ENCODE data around the gene PDE8A. TPM values are rescaled to one million over a fixed set of nuclear protein-coding genes. Genes with fewer than 3 reads are reported as not detected.

PDE8A gene
- total RNA-seq, 1 experiment from 2014 or later: 65.9 TPM

DNA sequence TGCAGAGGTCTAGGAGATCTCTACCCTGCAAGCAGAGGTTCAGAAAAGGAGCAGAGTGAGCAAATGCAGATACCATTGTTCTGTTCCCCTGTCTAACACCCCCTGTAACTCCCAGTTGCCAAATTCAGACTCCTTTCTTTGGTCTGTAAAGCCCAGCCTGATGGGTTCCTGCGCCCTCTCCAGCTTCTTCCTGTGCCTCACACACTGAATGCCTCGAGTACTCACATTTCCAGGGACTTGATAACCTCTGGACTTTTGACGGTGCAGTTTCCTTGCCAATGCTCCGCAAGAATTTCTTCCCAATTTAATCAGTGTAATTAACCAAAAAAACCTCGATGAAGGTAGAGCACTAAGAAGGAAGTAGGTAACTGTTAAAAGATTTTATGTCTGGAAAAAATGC lies 19.3 kb downstream of the PDE8A start:
- H3K36me3 Mint-ChIP-seq (ENCODE audit: insufficient read depth, unreplicated experiment): no peaks in the 10 kb centered on the region
- intact Hi-C loops (cut with micrococcal nuclease; ENCODE audit: unreplicated experiment): no loop called here
- TF ChIP-seq, protein P1, sequence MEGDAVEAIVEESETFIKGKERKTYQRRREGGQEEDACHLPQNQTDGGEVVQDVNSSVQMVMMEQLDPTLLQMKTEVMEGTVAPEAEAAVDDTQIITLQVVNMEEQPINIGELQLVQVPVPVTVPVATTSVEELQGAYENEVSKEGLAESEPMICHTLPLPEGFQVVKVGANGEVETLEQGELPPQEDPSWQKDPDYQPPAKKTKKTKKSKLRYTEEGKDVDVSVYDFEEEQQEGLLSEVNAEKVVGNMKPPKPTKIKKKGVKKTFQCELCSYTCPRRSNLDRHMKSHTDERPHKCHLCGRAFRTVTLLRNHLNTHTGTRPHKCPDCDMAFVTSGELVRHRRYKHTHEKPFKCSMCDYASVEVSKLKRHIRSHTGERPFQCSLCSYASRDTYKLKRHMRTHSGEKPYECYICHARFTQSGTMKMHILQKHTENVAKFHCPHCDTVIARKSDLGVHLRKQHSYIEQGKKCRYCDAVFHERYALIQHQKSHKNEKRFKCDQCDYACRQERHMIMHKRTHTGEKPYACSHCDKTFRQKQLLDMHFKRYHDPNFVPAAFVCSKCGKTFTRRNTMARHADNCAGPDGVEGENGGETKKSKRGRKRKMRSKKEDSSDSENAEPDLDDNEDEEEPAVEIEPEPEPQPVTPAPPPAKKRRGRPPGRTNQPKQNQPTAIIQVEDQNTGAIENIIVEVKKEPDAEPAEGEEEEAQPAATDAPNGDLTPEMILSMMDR (IDR thresholded peaks at IDR 0.05; ENCODE audit: unreplicated experiment): no peak
- no peaks in the 10 kb centered on the region for H3K9me3 Mint-ChIP-seq (ENCODE audit: low read depth, unreplicated experiment)
- no peaks in the 10 kb centered on the region for H3K27me3 Mint-ChIP-seq (ENCODE audit: unreplicated experiment)
- no peak overlapping the region for H3K27ac Mint-ChIP-seq (ENCODE audit: unreplicated experiment)
- no peak overlapping the region for H3K4me3 Mint-ChIP-seq (ENCODE audit: low read depth, unreplicated experiment)
- DNase-seq: no peak
- peaks cover 26% of the 10 kb centered on the region for H3K4me1 Mint-ChIP-seq (ENCODE audit: low read depth, unreplicated experiment)
- CTCF ChIA-PET: interaction anchor here (1.0 kb wide), 1 partner anchor 9 kb away, joined by 5 read pairs; no protein-coding TSS in a partner anchor
- BruUV-seq (replicated peaks): no TSS peak

DNA sequence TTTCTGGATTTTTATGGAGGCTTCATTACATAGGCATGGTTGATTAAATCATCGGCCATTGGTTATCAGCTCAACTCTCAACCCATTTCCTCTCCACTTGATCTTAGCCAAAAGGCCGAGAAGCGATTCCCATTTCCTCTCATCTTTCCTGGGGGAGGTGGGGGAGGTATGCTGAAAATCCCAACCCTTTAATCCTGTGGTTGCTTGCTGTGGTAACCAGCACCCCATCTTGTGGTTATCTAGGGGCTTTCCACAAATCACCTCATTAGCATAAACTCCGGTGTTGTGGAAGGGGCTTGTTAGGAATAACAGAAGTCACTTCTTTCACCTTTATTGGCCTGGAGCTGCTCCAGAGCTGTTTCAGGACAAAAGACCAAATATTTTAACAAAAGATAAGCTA lies 20.9 kb downstream of the PDE8A start:
- no peaks in the 10 kb centered on the region for H3K27me3 Mint-ChIP-seq (ENCODE audit: unreplicated experiment)
- H3K27ac Mint-ChIP-seq (ENCODE audit: unreplicated experiment): no peak overlapping the region
- H3K4me3 Mint-ChIP-seq (ENCODE audit: low read depth, unreplicated experiment): no peak overlapping the region
- no peak for DNase-seq
- BruUV-seq (replicated peaks): no TSS peak
- TF ChIP-seq, protein P1 (IDR thresholded peaks at IDR 0.05; ENCODE audit: unreplicated experiment): no peak
- H3K36me3 Mint-ChIP-seq (ENCODE audit: insufficient read depth, unreplicated experiment): no peaks in the 10 kb centered on the region
- no peaks in the 10 kb centered on the region for H3K9me3 Mint-ChIP-seq (ENCODE audit: low read depth, unreplicated experiment)
- CTCF ChIA-PET: interaction anchor here (0.7 to 2.1 kb wide), 3 partner anchors 11 to 252 kb away, joined by 3 to 7 read pairs (median 3); no protein-coding TSS in a partner anchor
- peaks cover 39% of the 10 kb centered on the region for H3K4me1 Mint-ChIP-seq (ENCODE audit: low read depth, unreplicated experiment)
- intact Hi-C loops (cut with micrococcal nuclease; ENCODE audit: unreplicated experiment): no loop called here

DNA sequence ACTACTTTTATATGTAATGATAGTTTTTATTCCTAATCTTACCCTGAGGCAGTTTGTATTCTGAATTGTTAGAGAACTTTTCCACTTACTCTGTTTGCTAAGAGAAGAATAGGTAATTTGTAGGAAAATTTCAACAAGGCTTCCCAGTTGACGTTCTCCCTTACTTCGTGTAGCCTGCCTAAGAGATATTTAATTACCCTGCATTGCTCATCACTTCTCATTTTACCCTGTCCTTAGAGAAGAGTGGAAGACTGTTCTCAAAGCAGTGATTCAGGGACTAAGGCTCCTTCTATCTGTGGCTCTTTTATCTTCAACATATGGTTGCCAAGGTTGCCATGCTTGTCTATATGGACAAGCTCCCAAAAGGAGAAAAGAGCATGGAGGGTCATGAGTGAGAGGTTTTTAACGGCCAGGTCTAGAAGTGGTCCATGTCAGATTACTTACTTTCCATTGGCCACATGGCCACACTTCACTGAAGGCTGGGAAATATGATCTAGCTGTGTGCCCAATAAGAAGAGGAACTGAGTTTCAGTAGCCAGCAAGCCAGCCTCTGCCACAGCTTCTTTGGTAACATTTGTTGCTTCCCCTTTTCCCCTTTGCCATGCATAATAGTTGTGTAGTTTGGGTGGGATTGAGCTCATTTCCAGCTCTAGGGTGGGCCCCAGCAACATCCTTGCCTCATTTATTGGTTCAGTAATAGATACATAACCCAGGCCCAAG lies 22.1 kb downstream of the PDE8A start:
- Mint-ChIP-seq H3K27ac (ENCODE audit: unreplicated experiment) (no peak overlapping the region), H3K4me3 (ENCODE audit: low read depth, unreplicated experiment) (no peak overlapping the region), H3K4me1 (ENCODE audit: low read depth, unreplicated experiment) (peaks cover 51% of the 10 kb centered on the region), H3K36me3 (ENCODE audit: insufficient read depth, unreplicated experiment) (no peaks in the 10 kb centered on the region), H3K9me3 (ENCODE audit: low read depth, unreplicated experiment) (no peaks in the 10 kb centered on the region), H3K27me3 (ENCODE audit: unreplicated experiment) (no peaks in the 10 kb centered on the region)
- DNase-seq: no peak
- intact Hi-C loops (cut with micrococcal nuclease; ENCODE audit: unreplicated experiment): no loop called here
- CTCF ChIA-PET: interaction anchor here (0.6 to 2.1 kb wide), 4 partner anchors 11 to 293 kb away, joined by 3 to 7 read pairs (median 4); no protein-coding TSS in a partner anchor
- no TSS peak for BruUV-seq (replicated peaks)
- TF ChIP-seq, protein P1 (IDR thresholded peaks at IDR 0.05; ENCODE audit: unreplicated experiment): no peak

DNA sequence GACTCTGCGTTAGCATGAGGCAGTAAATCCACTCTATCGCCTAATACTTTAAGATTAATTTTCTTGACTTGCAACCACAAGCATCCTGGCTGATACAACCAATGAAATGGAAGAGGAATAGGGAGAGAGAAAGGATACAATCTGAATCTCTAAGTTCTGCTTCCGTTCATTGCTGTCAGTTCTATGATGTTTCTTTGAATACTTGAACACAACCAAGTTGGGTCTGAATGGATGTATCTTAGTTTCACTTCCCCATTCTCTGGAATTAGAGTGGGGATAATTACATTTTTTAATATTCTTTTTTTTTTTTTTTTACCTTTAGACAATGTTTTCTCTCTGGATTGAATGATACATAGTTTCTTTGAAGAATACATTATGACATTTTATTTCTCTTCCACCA lies 22.9 kb downstream of the PDE8A start:
- TF ChIP-seq, protein P1 (IDR thresholded peaks at IDR 0.05; ENCODE audit: unreplicated experiment): no peak
- no peak for DNase-seq
- CTCF ChIA-PET: interaction anchor here (0.7 to 1.7 kb wide), 2 partner anchors 12 to 152 kb away, joined by 3 to 6 read pairs; no protein-coding TSS in a partner anchor
- no peak overlapping the region for H3K4me3 Mint-ChIP-seq (ENCODE audit: low read depth, unreplicated experiment)
- H3K9me3 Mint-ChIP-seq (ENCODE audit: low read depth, unreplicated experiment): no peaks in the 10 kb centered on the region
- H3K27me3 Mint-ChIP-seq (ENCODE audit: unreplicated experiment): no peaks in the 10 kb centered on the region
- H3K27ac Mint-ChIP-seq (ENCODE audit: unreplicated experiment): no peak overlapping the region
- no peaks in the 10 kb centered on the region for H3K36me3 Mint-ChIP-seq (ENCODE audit: insufficient read depth, unreplicated experiment)
- peaks cover 58% of the 10 kb centered on the region for H3K4me1 Mint-ChIP-seq (ENCODE audit: low read depth, unreplicated experiment)
- BruUV-seq (replicated peaks): no TSS peak
- intact Hi-C loops (cut with micrococcal nuclease; ENCODE audit: unreplicated experiment): no loop called here

Measured in Calu3 (cell line).